Measurements from ENCODE around the gene ALKBH1.
"Not testable (repeated sequence)": the region's sequence is repeated elsewhere in the genome, so short reads cannot be mapped to it uniquely, and the experiment has no call there.

ALKBH1 gene

DNA sequence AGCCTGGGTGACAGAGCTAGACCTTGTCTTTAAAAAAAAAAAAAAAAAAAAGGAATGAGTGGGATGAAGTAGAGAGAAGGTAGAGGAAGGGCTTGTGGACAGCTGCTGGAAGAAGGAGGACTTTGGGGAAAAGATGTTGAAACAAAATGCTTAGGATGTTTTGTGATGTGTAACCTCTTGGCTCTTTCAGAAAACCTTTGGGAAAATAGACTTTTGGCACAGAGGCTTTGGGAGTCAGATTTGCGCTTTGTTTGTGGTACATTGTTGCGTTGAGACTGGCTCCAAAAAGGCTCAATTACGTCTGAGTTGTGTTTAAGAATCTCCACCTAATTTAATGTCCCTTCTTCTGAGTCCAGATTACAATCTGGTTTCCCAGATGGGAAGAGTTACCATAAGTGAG, 58.5 kb downstream of the ALKBH1 start:
- no peaks in the 10 kb centered on the region for H3K36me3 Mint-ChIP-seq (ENCODE audit: low read depth)
- no peak overlapping the region for H3K4me3 Mint-ChIP-seq
- H3K4me1 Mint-ChIP-seq: no peaks in the 10 kb centered on the region
- peaks cover 4% of the 10 kb centered on the region for H3K9me3 Mint-ChIP-seq
- no peak for DNase-seq
- no peak overlapping the region for H3K27ac Mint-ChIP-seq
- no peak for ATAC-seq
- H3K27me3 Mint-ChIP-seq: no peaks in the 10 kb centered on the region

DNA sequence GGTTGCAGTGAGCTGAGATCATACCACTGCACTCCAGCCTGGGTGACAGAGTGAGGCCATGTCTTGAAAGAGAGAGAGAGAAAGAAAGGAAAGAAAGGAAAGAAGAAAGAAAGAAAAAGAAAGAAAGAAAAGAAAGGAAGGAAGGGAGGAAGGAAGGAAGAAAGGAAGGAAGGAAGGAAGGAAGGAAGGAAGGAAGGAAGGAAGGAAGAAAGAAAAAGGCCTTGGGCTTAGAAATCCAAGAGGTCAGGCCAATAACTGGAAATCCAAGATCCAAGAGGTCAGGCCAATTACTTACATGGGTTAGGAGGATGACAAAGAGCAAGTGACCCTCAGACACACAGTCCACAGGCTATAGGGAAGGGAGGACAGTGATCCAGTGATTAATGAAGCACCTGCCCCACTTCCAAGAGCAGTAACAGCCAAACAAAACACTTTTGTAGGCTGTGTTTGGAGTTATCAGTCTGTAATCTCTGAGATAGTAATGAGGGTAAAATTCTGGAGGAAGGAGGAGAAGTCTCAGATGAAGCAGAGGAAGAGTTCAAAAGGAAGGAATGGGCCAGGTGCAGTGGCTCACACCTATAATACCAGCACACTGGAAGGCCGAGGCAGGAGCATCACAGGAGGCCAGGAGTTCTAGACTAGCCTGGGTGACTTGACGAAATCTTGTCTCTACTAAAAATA, 59.2 kb downstream of the ALKBH1 start:
- Mint-ChIP-seq H3K27me3 (no peaks in the 10 kb centered on the region), H3K27ac (no peak overlapping the region), H3K4me1 (no peaks in the 10 kb centered on the region), H3K9me3 (peaks cover 4% of the 10 kb centered on the region), H3K4me3 (no peak overlapping the region), H3K36me3 (ENCODE audit: low read depth) (no peaks in the 10 kb centered on the region)
- DNase-seq: no peak
- no peak for ATAC-seq

DNA sequence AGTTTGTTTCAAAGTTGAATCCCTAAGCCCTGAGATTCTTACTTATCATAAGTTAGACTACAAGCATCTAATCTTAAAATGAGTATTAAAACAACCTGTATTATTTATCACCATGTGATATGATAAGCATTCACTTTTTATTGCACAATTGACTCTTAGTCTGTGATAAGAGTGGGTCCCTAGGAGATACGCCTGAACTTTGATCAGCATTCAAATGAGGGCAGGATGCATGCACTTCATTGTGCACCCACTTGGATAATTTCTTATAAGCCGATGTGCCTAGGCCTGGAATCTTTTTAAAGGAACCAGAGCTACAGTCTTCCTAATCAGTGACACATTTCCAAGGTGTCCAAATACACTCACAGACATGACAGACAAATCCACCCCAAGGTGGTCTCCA, 60.0 kb downstream of the ALKBH1 start:
- Mint-ChIP-seq H3K4me1 (no peaks in the 10 kb centered on the region), H3K27ac (no peak overlapping the region), H3K9me3 (peaks cover 4% of the 10 kb centered on the region), H3K4me3 (no peak overlapping the region), H3K27me3 (no peaks in the 10 kb centered on the region), H3K36me3 (ENCODE audit: low read depth) (no peaks in the 10 kb centered on the region)
- ATAC-seq (no peak), DNase-seq (no peak)

DNA sequence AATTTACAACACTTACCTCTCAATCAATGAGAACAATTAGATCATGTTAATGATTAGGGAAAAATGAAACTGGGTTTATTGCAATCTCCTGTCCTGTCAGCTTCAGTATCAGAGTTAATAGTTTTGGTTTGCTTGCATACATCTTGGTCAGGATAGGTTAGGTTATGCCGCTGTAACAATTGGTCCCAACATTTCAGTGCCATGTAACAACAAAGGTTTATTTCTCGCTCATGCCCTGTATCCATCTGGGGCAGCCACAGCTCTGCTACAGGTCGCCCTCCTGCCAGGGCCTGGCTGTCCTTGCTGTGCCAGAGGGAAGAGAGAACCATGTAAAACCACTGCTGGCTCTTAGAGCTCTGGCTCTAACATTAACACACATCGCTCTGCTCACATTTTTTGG, 60.9 kb downstream of the ALKBH1 start:
- Mint-ChIP-seq H3K4me1 (peaks cover 7% of the 10 kb centered on the region), H3K4me3 (no peak overlapping the region), H3K27me3 (no peaks in the 10 kb centered on the region), H3K9me3 (peaks cover 4% of the 10 kb centered on the region), H3K27ac (no peak overlapping the region), H3K36me3 (ENCODE audit: low read depth) (no peaks in the 10 kb centered on the region)
- DNase-seq (no peak), ATAC-seq (no peak)

DNA sequence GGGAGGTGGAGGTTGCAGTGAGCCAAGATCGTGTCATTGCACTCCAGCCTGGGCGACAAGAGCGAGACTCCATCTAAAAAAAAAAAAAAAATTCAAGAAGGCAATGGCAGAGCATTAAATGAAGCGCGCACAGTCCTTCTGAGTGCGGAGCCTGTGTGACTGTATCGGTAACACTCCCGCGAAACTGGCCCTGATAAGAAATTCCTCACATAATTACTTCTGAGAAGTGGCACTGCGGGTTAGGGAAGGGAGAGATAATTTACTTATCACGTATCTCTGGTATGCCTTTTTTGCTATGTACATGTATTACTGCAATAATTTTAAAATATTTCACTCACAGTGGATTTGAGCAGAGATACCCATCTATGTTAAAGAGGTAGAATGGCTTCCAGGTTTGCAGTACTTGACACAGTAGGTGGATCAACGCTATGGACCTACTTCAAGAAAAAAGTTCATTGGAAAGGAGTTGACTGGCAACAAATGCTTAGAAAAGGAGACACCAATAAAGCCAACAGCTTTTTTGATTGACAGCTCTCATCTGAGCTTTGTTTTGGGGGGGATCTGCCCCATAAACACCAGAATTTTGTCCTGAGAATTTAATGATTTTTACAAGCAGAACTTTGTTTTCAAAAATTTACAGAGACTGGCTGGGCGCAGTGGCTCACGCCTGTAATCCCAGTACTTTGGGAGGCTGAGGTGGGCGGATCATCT, 62.1 kb downstream of the ALKBH1 start:
- Mint-ChIP-seq H3K4me3 (no peak overlapping the region), H3K27me3 (no peaks in the 10 kb centered on the region), H3K4me1 (peaks cover 17% of the 10 kb centered on the region), H3K9me3 (peaks cover 4% of the 10 kb centered on the region), H3K36me3 (ENCODE audit: low read depth) (no peaks in the 10 kb centered on the region), H3K27ac (no peak overlapping the region)
- no peak for ATAC-seq
- no peak for DNase-seq

DNA sequence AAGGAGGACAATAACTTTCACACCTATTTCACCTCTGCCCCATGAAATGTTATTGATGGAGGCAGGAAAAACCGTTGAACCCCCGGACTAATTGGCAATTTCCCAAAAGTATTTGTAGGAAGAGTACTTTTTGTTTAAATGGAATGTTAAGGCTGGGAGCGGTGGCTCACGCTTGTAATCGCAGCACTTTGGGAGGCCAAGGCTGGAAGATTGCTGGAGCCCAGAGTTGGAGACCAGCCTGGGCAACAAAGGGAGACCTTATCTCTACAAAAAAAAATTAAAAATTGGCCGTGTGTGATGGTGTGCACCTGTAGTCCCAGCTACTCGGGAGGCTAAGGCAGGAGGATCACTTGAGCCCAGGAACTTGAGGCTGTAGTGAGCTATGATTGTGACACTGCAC, 65.4 kb downstream of the ALKBH1 start:
- Mint-ChIP-seq H3K27me3 (no peaks in the 10 kb centered on the region), H3K36me3 (ENCODE audit: low read depth) (no peaks in the 10 kb centered on the region), H3K4me3 (peak overlapping the region; percentile 77), H3K9me3 (peaks cover 4% of the 10 kb centered on the region), H3K27ac (peak overlapping the region; percentile 90), H3K4me1 (peaks cover 17% of the 10 kb centered on the region)
- ATAC-seq (no peak), DNase-seq (no peak)

DNA sequence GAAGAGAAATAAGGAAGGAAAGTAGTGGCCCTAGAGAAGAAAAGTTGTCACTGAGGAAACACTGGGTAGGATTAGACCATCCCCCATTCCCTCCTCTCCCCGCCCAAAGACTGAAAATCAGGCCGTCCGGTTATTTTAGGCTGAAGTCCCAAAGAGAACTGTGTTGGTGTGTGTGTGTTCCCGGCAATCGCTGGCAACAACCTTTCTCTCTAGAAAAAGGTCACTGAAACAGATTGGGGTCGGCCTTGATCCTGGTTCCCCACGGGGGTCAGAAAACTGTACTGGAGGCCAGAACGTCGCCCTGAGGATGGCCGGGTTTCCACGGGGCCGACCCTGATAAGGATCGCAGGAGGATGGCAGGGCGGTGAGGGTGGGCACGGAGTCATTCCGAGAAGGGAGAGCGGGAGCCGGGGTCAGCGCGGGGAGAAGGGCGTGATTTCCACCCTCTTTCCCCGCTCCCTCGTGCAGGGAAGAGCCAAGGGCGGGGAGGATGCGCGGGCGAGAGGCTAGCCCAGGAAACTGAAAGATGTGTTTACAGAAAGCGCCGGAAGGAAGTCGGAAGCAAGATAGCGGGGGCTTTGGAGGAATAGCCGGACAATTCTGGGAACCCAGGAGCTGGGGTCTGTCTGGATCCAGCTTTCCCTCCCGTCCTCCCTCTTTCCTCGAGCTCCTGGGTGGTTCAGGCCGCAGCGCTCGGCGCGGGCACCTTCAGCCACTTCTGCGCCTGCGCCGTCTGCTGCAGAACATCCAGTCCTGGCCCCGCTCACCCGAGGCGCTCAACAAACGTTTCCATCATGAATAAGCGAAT, 66.1 kb downstream of the ALKBH1 start:
- H3K4me1 Mint-ChIP-seq: peaks cover 17% of the 10 kb centered on the region
- peak overlapping the region; percentile 90 for H3K27ac Mint-ChIP-seq
- H3K4me3 Mint-ChIP-seq: peak overlapping the region; percentile 77
- peaks cover 4% of the 10 kb centered on the region for H3K9me3 Mint-ChIP-seq
- ATAC-seq (peak; percentile 92), DNase-seq (peak; percentile 78)
- no peaks in the 10 kb centered on the region for H3K27me3 Mint-ChIP-seq
- no peaks in the 10 kb centered on the region for H3K36me3 Mint-ChIP-seq (ENCODE audit: low read depth)

DNA sequence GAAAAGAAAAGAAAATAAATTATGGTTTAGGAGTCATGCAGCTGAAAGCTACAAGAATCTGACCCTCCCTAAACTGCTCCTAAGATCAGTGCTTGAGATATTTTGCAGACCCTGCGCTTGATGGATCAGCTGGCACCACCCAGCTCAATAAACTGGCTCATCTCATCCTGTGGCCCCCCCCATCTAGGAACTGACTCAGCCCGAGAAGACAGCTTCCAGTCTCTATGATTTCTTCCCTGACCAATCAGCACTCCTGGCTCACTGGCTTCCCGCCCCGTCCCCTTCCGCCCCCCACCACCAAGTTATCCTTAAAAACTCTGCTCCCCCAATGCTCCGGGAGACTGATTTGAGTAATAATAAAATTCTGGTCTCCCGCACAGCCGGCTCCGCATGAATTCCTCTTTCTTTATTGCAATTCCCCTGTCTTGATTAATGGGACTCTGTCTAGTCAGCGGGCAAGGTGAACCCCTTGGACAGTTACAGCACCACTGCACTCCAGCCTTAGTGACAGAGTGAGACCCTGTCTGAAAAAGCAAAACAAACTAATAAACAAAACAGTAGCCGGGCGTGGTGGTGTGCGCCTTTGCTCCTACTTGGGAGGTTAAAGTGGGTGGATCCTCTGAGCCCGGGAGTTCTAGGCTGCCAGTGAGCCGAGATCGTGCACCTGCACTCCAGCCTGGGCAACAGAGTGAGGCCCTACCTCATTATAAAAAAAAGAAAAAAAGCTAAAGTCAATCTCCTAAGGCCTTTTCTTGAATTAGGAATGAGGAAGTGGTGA, 66.9 kb downstream of the ALKBH1 start:
- ATAC-seq (no peak), DNase-seq (peak; percentile 7)
- H3K9me3 Mint-ChIP-seq: no peaks in the 10 kb centered on the region
- no peaks in the 10 kb centered on the region for H3K36me3 Mint-ChIP-seq (ENCODE audit: low read depth)
- H3K27me3 Mint-ChIP-seq: no peaks in the 10 kb centered on the region
- peak overlapping the region; percentile 77 for H3K4me3 Mint-ChIP-seq
- H3K4me1 Mint-ChIP-seq: peaks cover 17% of the 10 kb centered on the region
- peak overlapping the region; percentile 90 for H3K27ac Mint-ChIP-seq

DNA sequence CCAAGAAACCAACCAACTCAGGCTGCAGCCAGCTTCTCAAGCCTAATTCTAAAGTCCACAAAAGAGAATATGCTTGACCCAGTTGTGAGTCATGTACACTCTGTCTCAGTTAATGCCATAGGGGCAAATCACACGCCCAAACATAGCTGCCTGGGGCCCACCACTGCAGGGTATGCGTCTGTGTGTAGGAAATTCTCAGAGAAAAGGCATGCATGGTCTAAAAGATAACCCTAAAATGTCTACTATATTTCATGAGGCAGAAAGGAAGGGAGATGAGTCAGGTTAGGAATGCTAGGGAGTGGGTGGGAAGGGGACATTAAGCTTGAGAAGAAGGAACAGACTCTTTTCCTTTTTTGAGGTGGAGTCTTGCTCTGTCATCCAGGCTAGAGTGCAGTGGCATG, 69.1 kb downstream of the ALKBH1 start:
- H3K27me3 Mint-ChIP-seq: no peaks in the 10 kb centered on the region
- no peaks in the 10 kb centered on the region for H3K36me3 Mint-ChIP-seq (ENCODE audit: low read depth)
- no peak for DNase-seq
- H3K4me1 Mint-ChIP-seq: peaks cover 17% of the 10 kb centered on the region
- no peaks in the 10 kb centered on the region for H3K9me3 Mint-ChIP-seq
- no peak overlapping the region for H3K4me3 Mint-ChIP-seq
- ATAC-seq: no peak
- no peak overlapping the region for H3K27ac Mint-ChIP-seq

DNA sequence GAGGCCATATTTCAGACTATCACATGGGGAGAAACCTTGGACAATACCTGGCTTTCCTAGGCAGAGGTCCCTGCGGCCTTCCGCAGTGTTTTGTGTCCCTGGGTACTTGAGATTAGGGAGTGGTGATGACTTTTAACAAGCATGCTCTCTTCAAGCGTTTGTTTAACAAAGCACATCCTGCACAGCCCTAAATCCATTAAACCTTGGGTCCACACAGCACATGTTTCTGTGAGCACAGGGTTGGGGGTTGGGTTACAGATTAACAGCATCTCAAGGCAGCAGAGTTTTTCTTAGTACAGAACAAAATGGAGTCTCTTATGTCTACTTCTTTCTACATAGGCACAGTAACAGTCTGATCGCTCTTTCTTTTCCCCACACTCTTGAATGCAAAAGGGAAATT, 72.0 kb downstream of the ALKBH1 start:
- H3K36me3 Mint-ChIP-seq (ENCODE audit: low read depth); H3K27ac Mint-ChIP-seq; H3K4me1 Mint-ChIP-seq; ATAC-seq; H3K27me3 Mint-ChIP-seq; DNase-seq; H3K4me3 Mint-ChIP-seq; H3K9me3 Mint-ChIP-seq: not testable (repeated sequence)

DNA sequence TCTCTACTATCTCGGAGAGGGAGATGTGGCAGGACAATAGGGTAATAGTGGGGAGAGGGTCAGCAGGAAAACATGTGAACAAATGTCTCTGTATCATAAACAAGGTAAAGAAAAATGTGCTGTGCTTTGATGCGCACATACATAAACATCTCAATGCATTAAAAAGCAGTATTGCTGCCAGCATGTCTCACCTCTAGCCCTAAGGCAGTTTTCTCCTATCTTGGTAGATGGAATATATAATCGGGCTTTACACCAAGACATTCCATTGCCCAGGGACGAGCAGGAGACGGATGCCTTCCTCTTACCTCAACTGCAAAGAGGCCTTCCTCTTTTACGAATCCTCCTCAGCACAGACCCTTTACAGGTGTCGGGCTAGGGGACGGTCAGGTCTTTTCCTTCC, 72.4 kb downstream of the ALKBH1 start:
- H3K4me3 Mint-ChIP-seq; H3K27me3 Mint-ChIP-seq; DNase-seq; H3K27ac Mint-ChIP-seq; H3K36me3 Mint-ChIP-seq (ENCODE audit: low read depth); H3K4me1 Mint-ChIP-seq; H3K9me3 Mint-ChIP-seq; ATAC-seq: not testable (repeated sequence)

DNA sequence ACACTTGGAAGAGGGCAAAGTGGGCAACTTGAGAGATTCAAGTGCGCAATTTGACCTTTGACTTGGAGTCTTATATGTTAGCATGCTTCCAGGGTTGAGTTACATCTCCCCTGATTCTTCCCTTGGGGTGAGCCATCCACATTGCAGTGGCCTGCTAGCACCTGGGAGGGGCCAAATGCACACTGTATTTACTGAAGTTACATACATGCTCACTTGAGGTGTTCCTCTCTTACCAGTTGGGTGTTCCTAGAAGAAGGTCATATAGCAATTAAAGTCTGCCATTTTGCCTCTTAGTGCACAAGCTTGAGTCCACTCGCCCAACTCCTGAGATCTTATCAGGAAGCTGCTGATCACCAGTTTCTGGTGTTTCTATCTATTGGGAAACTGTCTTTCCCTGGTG, 77.7 kb downstream of the ALKBH1 start:
- DNase-seq (no peak), ATAC-seq (no peak)
- peaks cover 3% of the 10 kb centered on the region for H3K4me1 Mint-ChIP-seq
- H3K36me3 Mint-ChIP-seq (ENCODE audit: low read depth): no peaks in the 10 kb centered on the region
- H3K27ac Mint-ChIP-seq: no peak overlapping the region
- no peaks in the 10 kb centered on the region for H3K27me3 Mint-ChIP-seq
- H3K4me3 Mint-ChIP-seq: no peak overlapping the region
- peaks cover 6% of the 10 kb centered on the region for H3K9me3 Mint-ChIP-seq

DNA sequence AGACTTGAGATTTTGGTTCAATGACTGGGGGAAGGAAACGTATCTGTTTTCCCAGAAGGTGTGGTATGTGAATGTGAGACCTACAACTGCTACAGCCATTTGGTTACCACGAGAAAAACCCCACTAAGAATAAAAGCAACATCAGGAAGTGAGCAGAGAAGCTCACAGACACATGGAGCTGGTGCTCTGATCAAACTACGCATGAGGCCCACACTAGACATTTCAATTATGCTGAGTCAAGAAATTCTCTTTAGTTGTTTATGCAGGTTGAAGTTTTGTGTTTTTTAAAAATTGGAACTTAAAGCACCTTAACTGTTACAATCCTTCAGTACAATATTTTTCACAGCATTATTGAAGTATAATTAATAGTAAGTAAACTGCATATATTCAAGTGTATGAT, 82.5 kb downstream of the ALKBH1 start:
- DNase-seq (no peak), ATAC-seq (no peak)
- Mint-ChIP-seq H3K27me3 (no peaks in the 10 kb centered on the region), H3K9me3 (peaks cover 6% of the 10 kb centered on the region), H3K4me3 (no peak overlapping the region), H3K27ac (no peak overlapping the region), H3K36me3 (ENCODE audit: low read depth) (no peaks in the 10 kb centered on the region), H3K4me1 (peaks cover 5% of the 10 kb centered on the region)

DNA sequence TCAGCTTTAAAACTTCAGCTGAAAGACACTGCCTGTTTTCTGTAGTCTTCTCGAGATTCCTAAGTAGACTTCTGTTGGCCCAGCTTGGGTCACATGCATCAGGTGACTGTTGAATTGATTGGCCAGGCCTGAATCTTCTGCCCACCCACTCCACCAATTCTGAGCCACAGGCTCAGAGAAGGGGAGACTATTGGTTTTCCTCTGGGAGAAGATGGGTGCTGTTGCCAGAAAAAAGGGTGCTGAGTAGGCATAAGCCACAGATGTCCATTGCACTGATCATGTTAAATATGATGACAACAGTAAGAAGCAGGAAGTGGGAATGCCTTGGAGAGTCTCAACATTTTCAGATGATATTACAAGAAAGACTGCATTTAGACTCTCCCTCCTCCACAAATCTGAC, 84.6 kb downstream of the ALKBH1 start:
- no peak overlapping the region for H3K27ac Mint-ChIP-seq
- peaks cover 5% of the 10 kb centered on the region for H3K4me1 Mint-ChIP-seq
- ATAC-seq (no peak), DNase-seq (no peak)
- no peak overlapping the region for H3K4me3 Mint-ChIP-seq
- no peaks in the 10 kb centered on the region for H3K9me3 Mint-ChIP-seq
- H3K27me3 Mint-ChIP-seq: no peaks in the 10 kb centered on the region
- no peaks in the 10 kb centered on the region for H3K36me3 Mint-ChIP-seq (ENCODE audit: low read depth)

Measured in activated naive CD8-positive, alpha-beta T cell treated with anti-CD3 and anti-CD28 coated beads, Interleukin-2, amount 50 U/mL, for 24 hours (primary cell).